ENCODE measurements around the gene CALHM3.

GRCh38 chr10:103479135-103479534 lies at the start of gene CALHM3:
- TF ChIP-seq CTCF (IDR thresholded peaks at IDR 0.05; ENCODE audit: insufficient read depth, low read length) (no peak), GABPA (IDR thresholded peaks at IDR 0.05; ENCODE audit: low read depth) (no peak), POLR2AphosphoS5 (IDR thresholded peaks at IDR 0.05; ENCODE audit: low read depth) (no peak), REST (IDR thresholded peaks at IDR 0.05; ENCODE audit: insufficient replicate concordance, low read depth) (no peak), SPI1 (IDR thresholded peaks at IDR 0.05; ENCODE audit: borderline replicate concordance, low read depth) (no peak)

Data from HL-60 (cell line).